Measurements from ENCODE around the gene LRRC75A. TPM values are rescaled to one million over a fixed set of nuclear protein-coding genes. Genes with fewer than 3 reads are reported as not detected.
"Not testable (repeated sequence)": the region's sequence is repeated elsewhere in the genome, so short reads cannot be mapped to it uniquely, and the experiment has no call there.

LRRC75A gene
- total and polyA plus RNA-seq, 8 donors = 1.1 to 306 (median 3.7) TPM

DNA sequence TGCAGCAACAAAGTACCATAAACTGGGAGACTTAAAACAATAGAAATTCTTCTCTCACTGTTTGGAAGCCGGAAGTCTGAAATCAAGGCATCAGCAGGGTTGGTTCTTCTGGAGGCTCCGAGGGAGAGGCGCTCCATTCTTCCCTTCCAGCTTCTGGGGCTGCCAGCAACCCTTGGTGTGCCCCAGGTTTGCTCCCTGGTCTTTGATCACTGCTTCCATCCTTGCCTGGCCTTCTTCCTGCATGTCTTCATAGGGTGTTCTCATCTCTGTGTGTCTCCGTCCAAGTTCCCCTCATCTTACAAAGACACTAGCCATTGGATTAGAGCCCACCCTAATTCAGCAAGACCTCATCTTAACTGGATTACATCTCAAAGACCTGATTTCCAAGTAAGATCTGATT is 35.3 kb upstream of the LRRC75A start:
- intact Hi-C loops (cut with DNase I; ENCODE audit: low total_unique reads) = loop anchor here (10.0 kb wide), 1 partner anchor 162 kb away; no protein-coding TSS in a partner anchor
- Histone ChIP-seq H3K4me1 (no peaks in the 10 kb centered on the region), H3K27ac (no peak overlapping the region), H3K27me3 (peaks cover 0 to 33% (median 0%) of the 10 kb centered on the region in 3 donors), H3K36me3 (no peaks in the 10 kb centered on the region), H3K9me3 (no peaks in the 10 kb centered on the region), H3K4me3 (no peak overlapping the region)
- DNase-seq = no peak
- TF ChIP-seq POLR2AphosphoS5 (IDR thresholded peaks at IDR 0.05) (no peak), EP300 (IDR thresholded peaks at IDR 0.05) (no peak), POLR2A (IDR thresholded peaks at IDR 0.05) (no peak)
- TF ChIP-seq, protein P1, sequence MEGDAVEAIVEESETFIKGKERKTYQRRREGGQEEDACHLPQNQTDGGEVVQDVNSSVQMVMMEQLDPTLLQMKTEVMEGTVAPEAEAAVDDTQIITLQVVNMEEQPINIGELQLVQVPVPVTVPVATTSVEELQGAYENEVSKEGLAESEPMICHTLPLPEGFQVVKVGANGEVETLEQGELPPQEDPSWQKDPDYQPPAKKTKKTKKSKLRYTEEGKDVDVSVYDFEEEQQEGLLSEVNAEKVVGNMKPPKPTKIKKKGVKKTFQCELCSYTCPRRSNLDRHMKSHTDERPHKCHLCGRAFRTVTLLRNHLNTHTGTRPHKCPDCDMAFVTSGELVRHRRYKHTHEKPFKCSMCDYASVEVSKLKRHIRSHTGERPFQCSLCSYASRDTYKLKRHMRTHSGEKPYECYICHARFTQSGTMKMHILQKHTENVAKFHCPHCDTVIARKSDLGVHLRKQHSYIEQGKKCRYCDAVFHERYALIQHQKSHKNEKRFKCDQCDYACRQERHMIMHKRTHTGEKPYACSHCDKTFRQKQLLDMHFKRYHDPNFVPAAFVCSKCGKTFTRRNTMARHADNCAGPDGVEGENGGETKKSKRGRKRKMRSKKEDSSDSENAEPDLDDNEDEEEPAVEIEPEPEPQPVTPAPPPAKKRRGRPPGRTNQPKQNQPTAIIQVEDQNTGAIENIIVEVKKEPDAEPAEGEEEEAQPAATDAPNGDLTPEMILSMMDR (IDR thresholded peaks at IDR 0.05) = no peak
- WGBS, 5 donors = 78 to 90% (median 86%) methylated on average over 4 of the region's 4 CpGs

DNA sequence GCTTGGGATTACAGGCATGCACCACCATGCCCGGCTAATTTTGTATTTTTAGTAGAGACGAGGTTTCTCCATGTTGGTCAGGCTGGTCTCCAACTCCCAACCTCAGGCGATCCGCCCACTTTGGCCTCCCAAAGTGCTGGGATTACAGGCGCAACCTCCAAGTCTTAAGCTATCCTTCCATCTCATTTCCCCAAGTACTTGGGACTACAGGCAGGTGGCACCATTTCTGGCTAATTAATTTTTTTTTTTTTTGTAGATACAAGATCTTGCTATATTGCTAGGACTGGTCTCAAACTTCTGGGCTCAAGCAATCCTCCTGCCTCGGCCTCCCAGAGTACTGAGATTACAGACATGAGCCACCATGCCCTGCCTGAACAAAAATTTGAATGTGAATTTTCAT is 33.6 kb upstream of the LRRC75A start:
- H3K9me3 ChIP-seq, DNase-seq, H3K36me3 ChIP-seq, H3K27ac ChIP-seq, H3K4me3 ChIP-seq, H3K4me1 ChIP-seq: not testable (repeated sequence)
- intact Hi-C loops (cut with DNase I; ENCODE audit: low total_unique reads) = loop anchor here (10.0 kb wide), 1 partner anchor 161 kb away; no protein-coding TSS in a partner anchor
- H3K27me3 ChIP-seq = peaks cover 0 to 18% (median 0%) of the 10 kb centered on the region in 3 donors
- 86 to 95% (median 93%) methylated on average over 6 of the region's 6 CpGs for whole genome bisulfite sequencing, 5 donors

DNA sequence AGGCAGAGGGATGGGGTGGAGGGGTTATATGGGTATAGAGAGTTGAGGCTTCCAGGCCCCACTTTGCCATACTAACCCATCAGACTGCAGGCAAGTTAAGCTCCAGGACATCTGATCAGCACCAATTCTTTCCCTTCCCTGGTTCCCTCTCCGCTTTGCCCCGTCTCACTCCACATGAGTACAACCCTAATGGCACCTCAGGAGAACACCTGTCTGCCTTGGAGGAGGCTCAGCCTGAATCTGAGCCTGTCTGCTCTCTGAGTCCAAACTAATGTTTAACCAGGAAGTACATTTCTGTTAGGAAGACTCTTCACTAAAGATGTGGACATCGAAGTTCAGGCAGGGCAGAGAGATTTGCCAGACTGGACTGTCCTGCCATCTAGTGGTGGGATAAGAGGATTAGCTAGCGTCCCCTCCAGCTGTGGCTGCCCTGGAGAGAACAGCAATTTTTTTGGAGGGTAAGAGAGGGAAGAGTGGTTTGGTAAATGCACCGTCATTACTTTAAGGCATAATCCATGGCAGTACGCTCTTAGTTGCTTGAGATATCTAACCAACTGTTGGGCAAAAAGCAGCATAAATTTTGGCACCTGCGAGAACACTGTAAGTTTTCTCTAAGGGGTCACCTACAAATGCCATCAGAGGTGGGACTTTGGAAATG is 29.2 kb upstream of the LRRC75A start:
- Histone ChIP-seq H3K27me3 (peaks cover 0 to 18% (median 4%) of the 10 kb centered on the region in 3 donors), H3K27ac (no peak overlapping the region), H3K36me3 (no peaks in the 10 kb centered on the region), H3K4me3 (no peak overlapping the region), H3K9me3 (no peaks in the 10 kb centered on the region), H3K4me1 (peaks cover 0 to 15% (median 8%) of the 10 kb centered on the region in 4 donors)
- peak; percentile 77 to 95 for DNase-seq
- TF ChIP-seq POLR2A (IDR thresholded peaks at IDR 0.05) = no peak
- TF ChIP-seq, protein P1 (IDR thresholded peaks at IDR 0.05) = peak in 6 of 7 experiments; percentile 14 to 97 (median 90)
- TF ChIP-seq EP300 (IDR thresholded peaks at IDR 0.05) = no peak
- TF ChIP-seq POLR2AphosphoS5 (IDR thresholded peaks at IDR 0.05) = peak in 1 of 3 donors; percentile 89
- intact Hi-C loops (cut with DNase I; ENCODE audit: low total_unique reads) = loop anchor here (5.0 to 10.0 kb wide), 2 partner anchors 64 to 156 kb away; no protein-coding TSS in a partner anchor
- WGBS, 5 donors = 26 to 33% (median 31%) methylated on average over 7 of the region's 7 CpGs

DNA sequence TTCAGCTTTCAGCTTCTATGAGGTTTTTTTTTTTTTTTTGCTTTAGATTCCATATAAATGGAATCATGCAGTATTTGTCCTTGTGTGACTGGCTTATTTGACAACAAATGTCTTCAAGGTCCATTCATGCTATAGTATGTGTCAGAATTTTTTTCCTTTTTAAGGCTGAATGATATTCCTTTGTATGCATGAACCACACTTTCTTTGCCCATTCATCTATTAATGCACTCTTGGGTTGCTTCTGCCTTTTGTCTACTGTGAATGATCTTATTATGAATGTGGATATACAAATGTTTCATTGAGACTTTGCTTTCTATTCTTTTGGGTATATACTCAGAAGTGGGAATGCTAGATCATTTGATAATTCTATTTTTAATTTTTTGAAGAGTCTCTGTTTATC is 27.0 kb upstream of the LRRC75A start:
- TF ChIP-seq POLR2AphosphoS5 (IDR thresholded peaks at IDR 0.05) = no peak
- TF ChIP-seq, protein P1 (IDR thresholded peaks at IDR 0.05) = no peak
- no peak for TF ChIP-seq EP300 (IDR thresholded peaks at IDR 0.05)
- TF ChIP-seq POLR2A (IDR thresholded peaks at IDR 0.05) = no peak
- Histone ChIP-seq H3K4me1 (peaks cover 0 to 17% (median 8%) of the 10 kb centered on the region in 4 donors), H3K27me3 (peaks cover 0 to 18% (median 4%) of the 10 kb centered on the region in 3 donors), H3K27ac (no peak overlapping the region), H3K9me3 (no peaks in the 10 kb centered on the region), H3K36me3 (no peaks in the 10 kb centered on the region), H3K4me3 (no peak overlapping the region)
- DNase-seq = no peak
- intact Hi-C loops (cut with DNase I; ENCODE audit: low total_unique reads) = no loop called here

DNA sequence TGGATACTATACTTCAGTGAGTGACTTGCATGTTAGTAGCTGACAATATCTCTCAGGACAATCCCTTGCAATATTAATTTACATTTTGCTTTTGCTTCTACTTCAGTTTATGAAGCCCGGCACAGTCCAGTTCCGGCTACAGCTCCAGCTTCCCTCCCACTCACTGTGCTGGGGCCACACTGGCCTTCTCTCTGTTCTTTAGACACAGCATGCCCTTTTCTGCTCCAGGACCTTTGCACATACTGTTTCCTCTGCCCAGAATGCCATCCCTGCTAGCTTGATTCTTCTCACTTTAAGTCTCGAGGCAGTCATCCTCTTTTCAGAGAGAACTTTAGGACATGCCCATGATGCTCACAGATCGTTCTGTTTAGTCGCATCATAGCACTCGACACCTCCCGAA is 25.5 kb upstream of the LRRC75A start:
- TF ChIP-seq EP300 (IDR thresholded peaks at IDR 0.05) (no peak), POLR2AphosphoS5 (IDR thresholded peaks at IDR 0.05) (no peak)
- TF ChIP-seq, protein P1 (IDR thresholded peaks at IDR 0.05) = no peak
- intact Hi-C loops (cut with DNase I; ENCODE audit: low total_unique reads) = no loop called here
- Histone ChIP-seq H3K27ac (no peak overlapping the region), H3K4me3 (no peak overlapping the region), H3K4me1 (peaks cover 0 to 17% (median 8%) of the 10 kb centered on the region in 4 donors), H3K27me3 (peaks cover 0 to 18% (median 4%) of the 10 kb centered on the region in 3 donors), H3K9me3 (no peaks in the 10 kb centered on the region), H3K36me3 (no peaks in the 10 kb centered on the region)
- 85 to 90% (median 86%) methylated on average over 7 of the region's 7 CpGs for WGBS, 5 donors
- no peak for DNase-seq

All from stomach (tissue), 9 donors.